ENCODE measurements around the gene DBH.

The DBH gene

GRCh38 chr9:133696071-133696472 lies 59.9 kb downstream of the DBH start:
- Histone ChIP-seq H3K4me1 (ENCODE audit: low read length) (no peaks in the 10 kb centered on the region), H3K27ac (ENCODE audit: low read length) (no peak overlapping the region), H3K79me2 (ENCODE audit: low read length) (no peaks in the 10 kb centered on the region), H3K36me3 (replicated peaks; ENCODE audit: low read depth, low read length) (no peaks in the 10 kb centered on the region), H3K9me3 (ENCODE audit: insufficient read depth, low read length) (no peaks in the 10 kb centered on the region), H3K27me3 (ENCODE audit: low read depth, low read length) (peaks cover 26% of the 10 kb centered on the region), H3K9ac (ENCODE audit: low read length) (no peak overlapping the region), H3K4me3 (ENCODE audit: low read length) (no peak overlapping the region), H4K20me1 (ENCODE audit: insufficient read depth, low read length) (no peaks in the 10 kb centered on the region), H3K4me2 (ENCODE audit: low read length) (no peak overlapping the region), H2AFZ (ENCODE audit: low read depth, low read length) (no peak overlapping the region)
- no peak for TF ChIP-seq CTCF (IDR thresholded peaks at IDR 0.05; ENCODE audit: low read depth, low read length)
- TF ChIP-seq EZH2phosphoT487 (IDR thresholded peaks at IDR 0.05; ENCODE audit: low read depth) = no peak

- Histone ChIP-seq H3K9ac (ENCODE audit: low read length) (no peak overlapping the region), H3K79me2 (ENCODE audit: low read length) (no peaks in the 10 kb centered on the region), H3K27me3 (ENCODE audit: low read depth, low read length) (peaks cover 26% of the 10 kb centered on the region), H3K9me3 (ENCODE audit: insufficient read depth, low read length) (no peaks in the 10 kb centered on the region), H3K4me3 (ENCODE audit: low read length) (no peak overlapping the region), H4K20me1 (ENCODE audit: insufficient read depth, low read length) (no peaks in the 10 kb centered on the region), H3K4me2 (ENCODE audit: low read length) (no peak overlapping the region), H2AFZ (ENCODE audit: low read depth, low read length) (no peak overlapping the region), H3K4me1 (ENCODE audit: low read length) (no peaks in the 10 kb centered on the region), H3K36me3 (replicated peaks; ENCODE audit: low read depth, low read length) (no peaks in the 10 kb centered on the region), H3K27ac (ENCODE audit: low read length) (no peak overlapping the region)
- no peak for TF ChIP-seq CTCF (IDR thresholded peaks at IDR 0.05; ENCODE audit: low read depth, low read length)
- TF ChIP-seq EZH2phosphoT487 (IDR thresholded peaks at IDR 0.05; ENCODE audit: low read depth) = no peak
These were observed 63.4 kb downstream of the DBH start for GRCh38 chr9:133699546-133699945.

GRCh38 chr9:133700819-133701320 lies 64.7 kb downstream of the DBH start:
- Histone ChIP-seq H3K36me3 (replicated peaks; ENCODE audit: low read depth, low read length) (no peaks in the 10 kb centered on the region), H3K4me1 (ENCODE audit: low read length) (no peaks in the 10 kb centered on the region), H3K9ac (ENCODE audit: low read length) (no peak overlapping the region), H3K27ac (ENCODE audit: low read length) (no peak overlapping the region), H4K20me1 (ENCODE audit: insufficient read depth, low read length) (no peaks in the 10 kb centered on the region), H2AFZ (ENCODE audit: low read depth, low read length) (no peak overlapping the region), H3K4me2 (ENCODE audit: low read length) (no peak overlapping the region), H3K79me2 (ENCODE audit: low read length) (no peaks in the 10 kb centered on the region), H3K9me3 (ENCODE audit: insufficient read depth, low read length) (no peaks in the 10 kb centered on the region), H3K27me3 (ENCODE audit: low read depth, low read length) (peaks cover 26% of the 10 kb centered on the region), H3K4me3 (ENCODE audit: low read length) (no peak overlapping the region)
- TF ChIP-seq EZH2phosphoT487 (IDR thresholded peaks at IDR 0.05; ENCODE audit: low read depth) = no peak
- TF ChIP-seq CTCF (IDR thresholded peaks at IDR 0.05; ENCODE audit: low read depth, low read length) = no peak

GRCh38 chr9:133701321-133701980 lies 65.3 kb downstream of the DBH start:
- TF ChIP-seq EZH2phosphoT487 (IDR thresholded peaks at IDR 0.05; ENCODE audit: low read depth) (no peak), CTCF (IDR thresholded peaks at IDR 0.05; ENCODE audit: low read depth, low read length) (no peak)
- Histone ChIP-seq H3K4me1 (ENCODE audit: low read length) (no peaks in the 10 kb centered on the region), H2AFZ (ENCODE audit: low read depth, low read length) (no peak overlapping the region), H3K79me2 (ENCODE audit: low read length) (no peaks in the 10 kb centered on the region), H3K9me3 (ENCODE audit: insufficient read depth, low read length) (no peaks in the 10 kb centered on the region), H3K27ac (ENCODE audit: low read length) (no peak overlapping the region), H3K9ac (ENCODE audit: low read length) (no peak overlapping the region), H3K4me3 (ENCODE audit: low read length) (no peak overlapping the region), H4K20me1 (ENCODE audit: insufficient read depth, low read length) (no peaks in the 10 kb centered on the region), H3K27me3 (ENCODE audit: low read depth, low read length) (peaks cover 22% of the 10 kb centered on the region), H3K4me2 (ENCODE audit: low read length) (no peak overlapping the region), H3K36me3 (replicated peaks; ENCODE audit: low read depth, low read length) (no peaks in the 10 kb centered on the region)
